ENCODE measurements around the gene RERGL.

DNA sequence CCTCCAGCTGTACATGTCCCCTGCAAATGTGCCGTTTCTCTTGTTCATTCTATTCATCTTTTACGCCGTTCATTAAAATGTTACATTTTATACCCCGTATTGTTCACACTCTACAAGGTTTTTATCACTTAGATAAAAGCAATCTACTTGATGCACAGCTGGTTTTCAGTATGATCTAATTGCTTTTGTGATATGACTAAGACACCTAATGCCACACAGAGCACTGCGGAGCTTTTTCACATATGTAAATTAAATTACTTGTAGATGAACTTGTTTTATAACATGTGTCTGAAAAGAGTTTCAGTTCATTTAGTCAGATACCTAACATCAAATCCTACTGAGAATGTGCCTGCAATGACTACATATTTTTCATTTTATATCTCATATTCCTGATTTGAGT, 40.9 kb upstream of the RERGL start:
- TF ChIP-seq EZH2 (IDR thresholded peaks at IDR 0.05; ENCODE audit: low read length, unreplicated experiment): no peak
- TF ChIP-seq, protein P1, sequence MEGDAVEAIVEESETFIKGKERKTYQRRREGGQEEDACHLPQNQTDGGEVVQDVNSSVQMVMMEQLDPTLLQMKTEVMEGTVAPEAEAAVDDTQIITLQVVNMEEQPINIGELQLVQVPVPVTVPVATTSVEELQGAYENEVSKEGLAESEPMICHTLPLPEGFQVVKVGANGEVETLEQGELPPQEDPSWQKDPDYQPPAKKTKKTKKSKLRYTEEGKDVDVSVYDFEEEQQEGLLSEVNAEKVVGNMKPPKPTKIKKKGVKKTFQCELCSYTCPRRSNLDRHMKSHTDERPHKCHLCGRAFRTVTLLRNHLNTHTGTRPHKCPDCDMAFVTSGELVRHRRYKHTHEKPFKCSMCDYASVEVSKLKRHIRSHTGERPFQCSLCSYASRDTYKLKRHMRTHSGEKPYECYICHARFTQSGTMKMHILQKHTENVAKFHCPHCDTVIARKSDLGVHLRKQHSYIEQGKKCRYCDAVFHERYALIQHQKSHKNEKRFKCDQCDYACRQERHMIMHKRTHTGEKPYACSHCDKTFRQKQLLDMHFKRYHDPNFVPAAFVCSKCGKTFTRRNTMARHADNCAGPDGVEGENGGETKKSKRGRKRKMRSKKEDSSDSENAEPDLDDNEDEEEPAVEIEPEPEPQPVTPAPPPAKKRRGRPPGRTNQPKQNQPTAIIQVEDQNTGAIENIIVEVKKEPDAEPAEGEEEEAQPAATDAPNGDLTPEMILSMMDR (conservative IDR thresholded peaks at IDR 0.05; ENCODE audit: low read depth, low read length): no peak

All from PC-3 (cell line).